ENCODE data around the gene CFAP68.

Gene CFAP68, protein sequence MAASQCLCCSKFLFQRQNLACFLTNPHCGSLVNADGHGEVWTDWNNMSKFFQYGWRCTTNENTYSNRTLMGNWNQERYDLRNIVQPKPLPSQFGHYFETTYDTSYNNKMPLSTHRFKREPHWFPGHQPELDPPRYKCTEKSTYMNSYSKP

DNA sequence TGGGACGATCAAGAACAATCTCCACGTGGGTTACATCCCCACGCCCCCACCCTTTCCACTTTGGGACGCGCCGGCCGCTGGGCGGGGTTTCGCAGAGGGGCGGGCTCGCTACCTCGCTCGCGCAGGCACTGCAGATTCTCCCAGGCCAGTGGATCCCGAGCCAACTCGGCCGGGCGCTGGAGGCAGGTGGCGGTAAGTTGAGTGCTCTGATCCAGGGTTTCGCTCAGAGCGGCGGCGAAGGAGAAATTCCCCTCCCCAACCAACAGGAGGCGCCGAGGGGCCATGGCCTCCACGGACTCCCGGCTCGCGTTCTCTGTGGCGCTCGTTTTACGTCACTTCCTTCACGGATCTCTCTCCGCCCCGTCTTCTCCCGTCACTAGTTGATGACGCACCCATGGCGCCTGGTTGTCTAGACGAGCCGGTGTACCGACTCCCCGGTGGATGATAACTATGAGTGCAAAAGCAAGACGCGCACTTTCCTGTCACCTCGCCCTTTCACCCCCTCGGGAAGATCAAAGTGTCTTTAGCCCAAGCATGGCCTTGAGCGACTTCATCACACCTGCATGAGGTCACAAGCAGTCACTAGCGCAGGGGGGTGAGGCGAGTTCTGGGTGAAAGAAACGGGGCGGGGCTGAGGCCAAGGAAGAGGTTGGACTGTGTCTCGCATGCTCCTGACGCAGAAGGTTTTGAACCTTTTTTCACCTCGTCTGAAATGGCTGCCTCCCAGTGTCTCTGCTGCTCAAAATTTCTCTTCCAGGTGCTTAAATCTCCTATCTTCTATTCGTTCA lies at the start of gene CFAP68, which contains the start of gene FDXACB1:
TSS of gene CFAP68 (plus strand) at position 693 of the 788 bp plus-strand sequence. CDS start at position 713, 20 bp downstream.
TSS of gene FDXACB1 (minus strand) at position 317 of the 788 bp plus-strand sequence. CDS start at position 284, 33 bp downstream.
- DNase-seq = peak; percentile 95

DNA sequence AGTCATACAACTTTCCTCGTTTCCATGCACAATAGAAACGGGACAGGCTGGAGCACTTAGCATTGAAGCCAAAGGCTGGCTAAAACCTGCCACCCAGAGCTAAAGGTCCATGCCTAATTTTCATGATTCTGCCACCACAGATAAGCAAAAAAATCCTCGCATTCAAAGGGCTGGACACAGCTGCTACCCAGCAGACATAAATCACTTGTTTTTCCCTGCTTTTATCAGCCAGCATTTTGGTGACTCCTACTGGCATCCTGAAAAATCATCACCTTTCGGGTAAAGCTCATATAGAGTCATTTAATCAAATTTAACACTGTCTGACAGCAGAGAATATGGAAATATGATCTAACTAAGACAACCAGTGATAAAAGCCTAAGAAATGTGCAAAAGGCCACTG lies 45.8 kb upstream of the CFAP68 start:
- no peak for DNase-seq

- no peak for DNase-seq
Observed at GRCh38 chr11:111834432-111835163, 44.7 kb upstream of the CFAP68 start.

DNA sequence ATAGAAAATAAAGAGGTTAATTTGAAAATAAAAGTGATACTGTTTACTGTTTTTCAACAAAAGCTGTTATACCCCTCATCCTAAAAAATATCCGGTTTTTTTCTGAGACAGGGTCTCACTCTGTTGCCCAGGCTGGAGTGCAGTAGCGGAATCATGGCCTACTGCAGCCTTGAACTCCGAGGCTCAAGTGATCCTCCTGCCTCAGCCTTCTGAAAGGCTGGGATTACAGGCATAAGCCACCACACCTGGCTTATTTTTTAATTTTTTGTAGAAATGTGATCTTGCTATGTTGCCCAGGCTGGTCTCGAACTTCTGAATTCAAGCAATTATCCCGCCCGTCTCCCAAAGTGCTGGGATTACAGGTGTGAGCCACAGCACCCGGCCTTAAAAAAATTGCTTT lies 43.7 kb upstream of the CFAP68 start:
- DNase-seq = no peak

DNA sequence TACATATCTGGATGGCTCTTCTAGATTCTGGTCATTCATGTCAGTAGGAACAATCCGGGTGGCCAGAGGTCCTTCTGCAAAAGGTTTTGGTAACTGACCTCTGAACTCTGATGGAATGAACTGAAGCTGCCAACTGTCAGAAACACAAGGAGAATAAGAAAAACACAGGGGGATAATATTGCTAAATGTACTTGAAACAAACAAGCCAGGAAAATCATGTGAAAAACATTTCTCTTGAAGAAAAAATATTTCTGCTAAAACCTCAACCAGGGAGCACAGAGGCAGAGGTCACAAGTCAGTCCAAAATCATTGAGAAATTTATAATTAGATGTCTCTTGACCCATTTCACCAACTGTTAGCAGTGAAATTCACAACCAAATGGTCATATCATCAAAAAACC lies 43.2 kb upstream of the CFAP68 start:
- no peak for DNase-seq

DNA sequence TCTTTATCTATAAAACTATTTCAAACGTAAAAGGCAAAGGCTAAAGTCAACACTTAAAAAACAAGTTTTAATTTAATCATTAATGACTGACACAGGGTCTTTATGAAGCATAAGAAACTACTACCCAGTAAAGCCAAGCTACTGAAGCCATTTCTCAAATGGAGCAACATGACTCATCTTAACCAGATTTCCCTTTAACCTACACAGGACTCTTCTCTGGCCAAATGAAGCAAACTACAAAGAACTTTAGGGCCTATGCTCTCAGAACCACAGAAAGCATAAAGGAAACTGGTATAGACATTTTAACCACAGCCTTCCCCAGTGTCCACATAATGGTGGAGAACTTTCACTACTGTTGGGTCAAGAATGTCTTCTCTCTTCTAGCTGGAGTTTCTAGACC lies 42.6 kb upstream of the CFAP68 start:
- DNase-seq = no peak

- DNase-seq = no peak
Observed at GRCh38 chr11:111837366-111837891, 41.9 kb upstream of the CFAP68 start.

GRCh38 chr11:111838054-111838453 lies 41.3 kb upstream of the CFAP68 start:
- DNase-seq = no peak

- DNase-seq = no peak
Observed at GRCh38 chr11:111840143-111840542, 39.2 kb upstream of the CFAP68 start.

GRCh38 chr11:111841370-111842053 lies 37.8 kb upstream of the CFAP68 start:
- peak; percentile 95 for DNase-seq

DNA sequence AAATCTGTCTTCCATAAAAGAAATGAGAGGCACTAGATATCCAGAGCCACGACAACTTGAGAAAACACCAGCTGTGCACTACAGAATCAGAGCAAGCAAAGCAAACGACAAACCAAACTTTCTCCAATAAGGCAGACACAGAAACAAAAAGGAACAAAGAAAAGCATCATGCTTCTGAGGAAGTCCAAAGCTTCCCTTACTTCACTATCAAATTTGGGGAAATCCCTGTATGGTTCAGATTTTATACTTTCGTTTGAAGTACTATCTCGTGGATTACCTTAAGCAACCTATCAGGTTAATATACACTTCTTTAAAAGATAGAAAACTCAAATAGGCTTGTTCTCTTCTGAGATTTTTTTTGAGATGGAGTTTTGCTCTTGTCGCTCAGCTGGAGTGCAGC lies 35.7 kb upstream of the CFAP68 start:
- DNase-seq = no peak

- DNase-seq = no peak
Observed at GRCh38 chr11:111845276-111846028, 33.9 kb upstream of the CFAP68 start.

- no peak for DNase-seq
Observed at GRCh38 chr11:111846063-111846462, 33.3 kb upstream of the CFAP68 start.

DNA sequence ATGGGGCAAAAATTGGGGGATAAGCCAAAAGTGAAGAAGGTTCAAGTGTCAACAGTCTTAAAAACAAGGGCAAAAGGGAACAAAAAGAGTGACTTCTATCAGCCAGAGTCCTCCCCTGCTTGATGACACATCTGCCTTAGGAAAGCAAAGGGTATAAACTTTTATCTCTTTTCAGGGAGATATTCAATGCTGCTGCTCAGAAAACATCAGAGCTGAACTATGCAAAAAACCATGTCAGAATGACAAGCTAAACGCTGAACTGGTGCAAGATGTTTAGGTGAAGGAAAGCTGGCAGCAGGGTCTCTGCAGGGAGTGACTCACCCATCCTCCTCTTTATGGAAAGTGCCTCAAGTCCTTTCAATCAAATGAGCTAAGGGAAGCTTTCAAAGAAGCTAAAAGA lies 32.7 kb upstream of the CFAP68 start:
- no peak for DNase-seq

GRCh38 chr11:111849631-111850030 lies 29.7 kb upstream of the CFAP68 start:
- no peak for DNase-seq

DNA sequence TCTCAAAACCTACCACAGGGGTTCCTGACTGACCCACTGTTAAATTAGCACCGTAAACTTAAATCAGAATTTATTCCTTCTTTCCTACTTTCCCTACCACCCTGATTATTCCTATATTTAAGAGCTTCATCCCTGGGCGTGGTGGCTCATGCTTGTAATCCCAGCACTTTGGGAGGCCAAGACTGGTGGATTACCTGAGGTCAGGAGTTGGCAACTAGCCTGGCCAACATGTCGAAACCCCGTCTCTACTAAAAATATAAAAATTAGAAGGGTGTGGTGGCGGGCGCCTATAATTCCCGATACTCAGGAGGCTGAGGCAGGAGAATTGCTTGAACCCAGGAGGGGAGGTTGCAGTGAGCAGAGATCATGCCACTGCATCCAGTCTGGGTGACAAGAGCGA lies 28.3 kb upstream of the CFAP68 start:
- DNase-seq = no peak

DNA sequence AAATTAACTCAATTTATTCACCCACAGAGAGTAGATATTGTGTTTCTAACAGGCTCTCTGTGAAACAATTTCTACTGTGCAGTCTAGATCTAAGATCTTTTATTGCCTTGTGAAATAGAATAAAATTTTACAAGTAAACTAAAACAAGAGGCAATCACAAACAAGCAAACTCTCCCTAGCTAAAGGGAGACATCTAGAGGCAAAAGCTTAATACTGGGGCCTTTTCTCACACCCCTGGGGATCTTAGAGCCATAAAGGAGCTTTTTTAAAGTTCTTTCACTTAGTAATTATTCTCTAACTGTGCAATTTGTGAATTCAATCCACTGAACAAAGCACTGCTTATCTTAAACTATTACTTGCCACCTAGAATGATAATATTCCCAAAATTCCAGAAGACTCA lies 27.7 kb upstream of the CFAP68 start:
- no peak for DNase-seq

GRCh38 chr11:111852103-111852502 lies 27.2 kb upstream of the CFAP68 start:
- DNase-seq = no peak

- no peak for DNase-seq
Observed at GRCh38 chr11:111855506-111855905, 23.8 kb upstream of the CFAP68 start.

DNA sequence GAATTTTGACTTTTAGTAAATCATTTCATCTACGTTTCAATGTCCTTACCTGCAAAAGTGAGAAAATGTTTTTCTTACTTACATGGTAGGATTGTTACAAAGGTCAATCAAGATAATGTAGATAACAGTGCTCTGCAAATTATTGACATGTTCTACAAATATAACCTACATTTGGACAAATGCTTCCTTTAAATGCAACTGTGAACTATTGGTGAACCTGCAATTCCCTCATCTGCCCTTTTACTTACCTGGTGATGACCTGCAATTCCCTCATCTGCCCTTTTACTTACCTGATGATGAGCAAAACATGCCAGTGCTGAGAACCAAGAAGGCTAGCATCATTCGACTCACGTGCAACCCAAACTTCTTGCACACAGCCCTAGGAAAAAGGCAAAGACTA lies 19.1 kb upstream of the CFAP68 start:
- no peak for DNase-seq

DNA sequence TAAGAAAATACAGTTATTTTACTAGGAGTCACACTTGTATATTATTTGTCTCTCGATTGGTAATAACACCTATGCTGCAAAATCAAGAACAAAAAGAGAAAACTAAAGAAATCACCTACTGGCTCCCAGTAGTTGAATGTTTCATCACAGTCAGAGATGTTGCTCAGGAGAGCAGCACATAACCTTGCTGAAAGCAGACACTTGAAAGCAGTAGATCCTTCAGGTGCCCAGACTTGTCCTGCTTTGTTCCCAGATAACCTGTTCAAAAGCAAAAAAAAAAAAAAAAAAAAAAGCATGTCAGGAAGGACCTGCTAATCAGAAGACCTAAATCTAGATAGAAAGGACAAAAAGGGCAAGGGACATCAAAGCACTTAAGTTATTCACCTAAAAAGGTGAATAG lies 9.2 kb upstream of the CFAP68 start:
- no peak for DNase-seq

DNA sequence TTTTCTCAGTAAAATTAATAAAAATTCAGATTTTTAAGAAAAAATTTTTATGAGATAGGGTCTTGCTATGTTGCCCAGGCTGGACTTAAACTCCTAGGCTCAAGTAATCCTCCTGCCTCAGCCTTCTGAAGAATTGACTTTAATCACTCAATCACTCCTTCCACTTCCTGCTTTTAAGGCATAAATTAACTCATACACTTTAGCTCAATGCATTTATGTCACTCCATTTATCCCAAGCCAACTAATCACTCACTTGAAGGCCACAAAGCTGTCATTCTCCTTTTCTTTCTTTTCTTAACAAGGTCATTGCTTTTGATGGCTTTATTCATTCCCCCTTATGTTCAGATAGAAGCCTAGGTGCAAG lies 8.8 kb upstream of the CFAP68 start:
- no peak for DNase-seq

Data from activated CD8-positive, alpha-beta memory T cell treated with anti-CD3 and anti-CD28 coated beads, Interleukin-2, amount 50 U/mL, for 48 hours (primary cell).